Neural crest cell (in vitro differentiated cells): Measurements from ENCODE around the gene NFE2. TPM values are rescaled to one million over a fixed set of nuclear protein-coding genes. Genes with fewer than 3 reads are reported as not detected.

Source experiments
- DNase-seq: peaks from one replicate; pipeline ENCODE4 v3.0.0; 2021; ENCODE audit warnings: low read depth, mixed read lengths, low spot score
- H3K27ac Mint-ChIP-seq: one replicate; pipeline ENCODE4 v1.8.0; 2021; ENCODE audit warnings: mild to moderate bottlenecking, mixed read lengths; ENCODE audit not compliant: unreplicated experiment
- H3K27me3 Mint-ChIP-seq: 2 replicates; pipeline ENCODE4 v1.8.0; 2021; ENCODE audit warnings: low read depth, mild to moderate bottlenecking, mixed read lengths
- H3K36me3 Mint-ChIP-seq: 2 replicates; pipeline ENCODE4 v1.8.0; 2021; ENCODE audit warnings: low read depth, mild to moderate bottlenecking, mixed read lengths
- H3K4me1 Mint-ChIP-seq: 2 replicates; pipeline ENCODE4 v1.8.0; 2021; ENCODE audit warnings: mixed read lengths
- H3K4me3 Mint-ChIP-seq: one replicate; pipeline ENCODE4 v1.8.0; 2021; ENCODE audit warnings: mild to moderate bottlenecking, mixed read lengths
- H3K9me3 Mint-ChIP-seq: 2 replicates; pipeline ENCODE4 v1.8.0; 2021; ENCODE audit warnings: mixed read lengths
- total RNA-seq: library from RNA; stranded (reverse); gene quantifications from 2 replicates; pipeline ENCODE4 v1.2.1, GENCODE V29; 2021
- TF ChIP-seq, protein P1 (sequence below): fragments of 200-600 bp; sonication (generic); conservative IDR thresholded peaks from 2 replicates; pipeline ENCODE4 v1.5.0; 2021; ENCODE audit warnings: antibody characterized with exemption, mild to moderate bottlenecking

NFE2 gene
- total RNA-seq, 1 donor from 2014 or later, result not detected

DNA sequence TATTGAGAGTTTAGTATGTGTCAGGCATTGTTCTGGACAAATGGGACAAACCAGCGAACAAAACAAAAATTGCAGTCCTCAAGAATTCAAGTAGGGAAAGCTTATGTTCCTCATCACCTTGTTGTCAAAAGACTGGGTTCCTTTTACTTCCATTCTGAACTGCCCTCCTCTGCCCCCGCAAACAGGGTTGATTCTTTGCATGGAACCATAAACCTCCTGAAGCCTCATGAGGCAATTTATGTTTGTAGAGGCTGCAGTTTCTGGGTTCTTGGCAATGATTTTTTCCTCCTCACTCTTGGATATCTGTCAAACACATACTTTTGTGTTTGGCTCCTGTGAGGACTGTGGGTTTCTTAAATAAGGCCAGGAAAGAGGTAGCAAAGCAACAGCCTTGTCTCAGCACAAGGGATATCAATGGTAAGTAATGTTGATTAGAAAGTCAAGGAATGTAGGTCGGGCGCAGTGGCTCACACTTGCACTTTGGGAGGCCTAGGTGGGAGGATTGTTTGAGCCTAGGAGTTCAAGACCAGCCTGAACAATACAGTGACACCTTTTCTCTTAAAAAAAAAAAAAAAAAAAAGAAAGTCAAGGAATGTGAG, 38.0 kb upstream of the NFE2 start:
- Mint-ChIP-seq H3K27me3 (no peaks in the 10 kb centered on the region), H3K4me3 (no peak overlapping the region), H3K9me3 (no peaks in the 10 kb centered on the region), H3K27ac (no peak overlapping the region), H3K36me3 (peaks cover 17% of the 10 kb centered on the region), H3K4me1 (peaks cover 61% of the 10 kb centered on the region)
- DNase-seq, result no peak
- TF ChIP-seq, protein P1, sequence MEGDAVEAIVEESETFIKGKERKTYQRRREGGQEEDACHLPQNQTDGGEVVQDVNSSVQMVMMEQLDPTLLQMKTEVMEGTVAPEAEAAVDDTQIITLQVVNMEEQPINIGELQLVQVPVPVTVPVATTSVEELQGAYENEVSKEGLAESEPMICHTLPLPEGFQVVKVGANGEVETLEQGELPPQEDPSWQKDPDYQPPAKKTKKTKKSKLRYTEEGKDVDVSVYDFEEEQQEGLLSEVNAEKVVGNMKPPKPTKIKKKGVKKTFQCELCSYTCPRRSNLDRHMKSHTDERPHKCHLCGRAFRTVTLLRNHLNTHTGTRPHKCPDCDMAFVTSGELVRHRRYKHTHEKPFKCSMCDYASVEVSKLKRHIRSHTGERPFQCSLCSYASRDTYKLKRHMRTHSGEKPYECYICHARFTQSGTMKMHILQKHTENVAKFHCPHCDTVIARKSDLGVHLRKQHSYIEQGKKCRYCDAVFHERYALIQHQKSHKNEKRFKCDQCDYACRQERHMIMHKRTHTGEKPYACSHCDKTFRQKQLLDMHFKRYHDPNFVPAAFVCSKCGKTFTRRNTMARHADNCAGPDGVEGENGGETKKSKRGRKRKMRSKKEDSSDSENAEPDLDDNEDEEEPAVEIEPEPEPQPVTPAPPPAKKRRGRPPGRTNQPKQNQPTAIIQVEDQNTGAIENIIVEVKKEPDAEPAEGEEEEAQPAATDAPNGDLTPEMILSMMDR, result no peak

DNA sequence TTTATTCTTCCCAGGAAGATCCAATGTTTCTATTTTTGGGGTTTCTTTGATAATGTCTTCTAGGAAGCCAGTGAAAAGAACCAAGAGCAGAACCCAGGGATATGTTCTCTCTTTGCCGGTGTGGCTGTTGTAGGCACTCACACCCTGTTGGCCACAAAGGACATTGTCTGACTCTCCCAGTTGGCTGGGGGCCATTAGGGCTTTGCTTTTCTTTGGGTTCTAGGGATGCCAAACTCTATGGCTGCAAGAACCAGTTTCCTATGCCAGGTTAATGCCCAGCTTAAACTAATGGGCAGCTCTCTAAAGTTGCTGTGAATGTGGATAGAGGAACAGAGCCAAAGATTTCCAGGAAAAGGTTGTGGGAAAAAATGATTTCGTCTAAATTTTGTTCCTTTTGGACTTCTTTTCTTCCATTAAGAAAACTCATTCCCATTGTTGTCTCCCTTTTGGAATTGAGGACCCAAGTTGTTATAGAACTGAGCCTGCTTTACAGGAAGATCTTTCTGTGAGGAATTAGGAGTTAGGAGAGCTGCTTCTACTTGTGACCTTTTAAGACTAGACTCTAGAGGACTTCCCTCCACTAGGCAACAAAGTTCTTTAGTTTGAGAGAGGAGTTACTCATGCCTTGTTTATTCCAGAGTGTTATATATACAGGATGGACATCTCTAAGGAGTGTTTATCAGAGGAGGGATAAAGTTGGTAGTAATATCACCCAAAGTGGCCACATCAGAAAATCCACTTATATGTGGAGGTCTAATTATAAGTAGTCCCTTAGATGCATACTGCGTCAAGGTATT, 37.2 kb upstream of the NFE2 start:
- Mint-ChIP-seq H3K9me3 (no peaks in the 10 kb centered on the region), H3K27ac (peak overlapping the region; percentile 21), H3K4me3 (peak overlapping the region; percentile 13), H3K27me3 (no peaks in the 10 kb centered on the region), H3K4me1 (peaks cover 62% of the 10 kb centered on the region), H3K36me3 (peaks cover 12% of the 10 kb centered on the region)
- no peak for DNase-seq
- TF ChIP-seq, protein P1, result no peak

DNA sequence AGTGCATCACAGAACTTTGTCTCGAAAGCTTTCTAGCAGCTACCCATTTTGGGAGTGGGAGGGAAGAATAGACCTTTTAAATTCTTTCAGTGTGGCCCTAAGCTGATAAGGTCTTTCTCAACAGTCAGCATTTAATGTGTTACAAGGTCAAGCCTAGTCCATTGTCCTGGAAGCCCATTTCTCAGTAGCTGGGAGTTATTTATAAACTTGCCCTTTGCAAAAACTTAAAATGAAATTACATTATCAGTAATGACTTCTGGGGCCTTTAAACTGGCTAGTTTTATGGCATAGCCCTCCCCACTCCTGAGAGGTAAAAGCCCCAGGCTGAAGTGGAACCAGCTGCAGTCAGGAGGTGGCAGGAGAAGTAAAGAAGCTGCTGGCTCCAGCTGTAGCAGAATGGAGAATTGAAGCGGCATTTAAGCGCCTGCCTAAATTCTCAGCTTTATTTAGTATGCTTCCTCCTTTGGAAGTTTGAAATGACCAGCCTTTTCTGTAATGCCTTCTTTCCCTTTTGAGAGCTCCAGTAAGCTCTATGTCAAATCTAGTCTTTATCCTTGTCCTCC, 36.5 kb upstream of the NFE2 start:
- H3K27ac Mint-ChIP-seq, result peak overlapping the region; percentile 21
- no peak overlapping the region for H3K4me3 Mint-ChIP-seq
- H3K27me3 Mint-ChIP-seq, result no peaks in the 10 kb centered on the region
- no peak for DNase-seq
- TF ChIP-seq, protein P1, result no peak
- peaks cover 62% of the 10 kb centered on the region for H3K4me1 Mint-ChIP-seq
- peaks cover 10% of the 10 kb centered on the region for H3K36me3 Mint-ChIP-seq
- no peaks in the 10 kb centered on the region for H3K9me3 Mint-ChIP-seq

DNA sequence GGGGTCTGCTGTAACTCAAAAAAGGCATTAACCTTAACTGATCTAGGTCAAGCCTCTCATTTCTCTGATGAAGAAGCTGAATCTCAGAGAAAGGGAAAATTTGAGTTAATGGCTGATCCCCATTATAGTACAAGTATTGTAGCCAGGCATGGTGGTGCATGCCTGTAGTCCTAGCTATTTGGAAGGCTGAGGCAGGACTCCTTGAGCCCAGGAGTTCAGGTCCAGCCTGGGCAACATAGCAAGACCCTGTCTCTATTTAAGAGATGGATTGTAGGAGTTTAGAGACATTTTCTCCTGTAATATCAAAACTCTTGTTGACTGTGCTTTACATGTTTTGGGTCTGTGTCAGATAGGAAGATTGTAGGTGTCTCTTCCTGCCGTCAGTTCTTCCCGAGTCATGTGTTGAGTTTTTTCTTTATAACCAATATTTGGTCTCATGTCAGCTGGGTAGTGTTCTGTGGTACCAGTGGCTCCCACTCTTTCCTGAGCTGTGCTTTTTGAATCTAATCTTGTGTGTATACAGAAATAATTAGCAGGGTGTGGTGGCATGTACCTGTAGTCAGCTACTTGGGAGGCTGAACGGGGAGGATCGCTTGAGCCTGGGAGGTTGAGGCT, 32.7 kb upstream of the NFE2 start:
- Mint-ChIP-seq H3K27me3 (no peaks in the 10 kb centered on the region), H3K9me3 (no peaks in the 10 kb centered on the region), H3K27ac (peak overlapping the region; percentile 50), H3K4me3 (no peak overlapping the region), H3K36me3 (no peaks in the 10 kb centered on the region), H3K4me1 (peaks cover 66% of the 10 kb centered on the region)
- no peak for DNase-seq
- TF ChIP-seq, protein P1, result no peak

DNA sequence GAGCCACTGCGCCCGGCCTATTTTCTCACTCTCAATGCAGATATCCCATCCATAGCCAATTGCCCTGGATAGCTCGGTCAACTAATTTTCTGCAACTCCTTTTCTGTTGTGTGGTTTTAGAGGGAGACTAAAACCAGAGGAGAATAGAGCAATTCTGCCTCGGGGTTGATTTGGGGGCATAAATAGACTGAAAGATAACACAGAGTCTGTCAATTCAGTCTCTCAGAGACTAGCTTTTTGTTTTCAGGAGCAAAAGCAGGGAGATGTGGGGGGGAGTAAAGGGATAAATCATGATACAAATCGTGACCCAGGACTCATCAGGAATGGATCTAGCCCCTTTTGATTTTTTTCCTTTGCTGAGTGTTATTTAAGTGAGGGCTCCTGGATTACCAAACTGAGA, 30.6 kb upstream of the NFE2 start:
- Mint-ChIP-seq H3K4me1 (peaks cover 55% of the 10 kb centered on the region), H3K9me3 (no peaks in the 10 kb centered on the region), H3K36me3 (no peaks in the 10 kb centered on the region), H3K27ac (no peak overlapping the region), H3K4me3 (peak overlapping the region; percentile 22), H3K27me3 (no peaks in the 10 kb centered on the region)
- no peak for DNase-seq
- TF ChIP-seq, protein P1, result no peak
